IMR-90 (cell line): ENCODE data around the gene INPP4A. TPM values are rescaled to one million over a fixed set of nuclear protein-coding genes. Genes with fewer than 3 reads are reported as not detected.
"Not testable (repeated sequence)": the region's sequence is repeated elsewhere in the genome, so short reads cannot be mapped to it uniquely, and the experiment has no call there.

Experiments used
- ATAC-seq: fragments of 200-7000 bp; cut with Tn5 transposase; 2 replicates; pipeline ENCODE4 v1.9.1; 2020; ENCODE audit warnings: low read depth, mild to moderate bottlenecking, moderate library complexity
- BruUV-seq: library from RNA; stranded (reverse); fragments of 400-500 nt; replicated peaks from 2 replicates; lab custom pipeline; 2021; lab: Mats Ljungman, UMichigan
- CTCF ChIA-PET: fragments of 300-600 bp; formaldehyde crosslinking; extraction: SDS; loops from one replicate; lab custom pipeline; 2021; ENCODE audit warnings: antibody characterized with exemption; lab: Yijun Ruan, JAX
- POLR2A ChIA-PET: fragments of 300-600 bp; sonication (Branson Sonifier 250); formaldehyde crosslinking; loops from one replicate; lab custom pipeline; 2022; ENCODE audit warnings: antibody characterized with exemption; ENCODE audit not compliant: unreplicated experiment; lab: Charles Lee
- DNase-seq: peaks from one replicate; pipeline ENCODE4 v3.0.0; 2013
- H2AFZ ChIP-seq: replicated peaks from 2 replicates; pipeline ENCODE3; 2013; ENCODE audit warnings: low read length, mild to moderate bottlenecking; ENCODE audit not compliant: poor library complexity
- H2AK5ac ChIP-seq: 2 replicates; pipeline ENCODE4 v1.6.1; 2013; ENCODE audit warnings: low read depth, low read length, inconsistent platforms
- H2AK9ac ChIP-seq: replicated peaks from 2 replicates; pipeline ENCODE3; 2013; ENCODE audit warnings: mild to moderate bottlenecking, low read depth, low read length, moderate library complexity; ENCODE audit not compliant: poor library complexity
- H2BK120ac ChIP-seq: 2 replicates; pipeline ENCODE4 v1.6.1; 2013; ENCODE audit warnings: low read depth, low read length, inconsistent platforms
- H2BK15ac ChIP-seq: 3 replicates; pipeline ENCODE4 v1.6.1; 2013; ENCODE audit warnings: low read depth, low read length, inconsistent platforms
- H2BK20ac ChIP-seq: 2 replicates; pipeline ENCODE4 v1.6.1; 2013; ENCODE audit warnings: low read depth, mild to moderate bottlenecking, inconsistent platforms, low read length, moderate library complexity
- H2BK5ac ChIP-seq: 2 replicates; pipeline ENCODE4 v1.6.1; 2013; ENCODE audit warnings: mild to moderate bottlenecking, low read depth, low read length, inconsistent platforms; ENCODE audit not compliant: poor library complexity, severe bottlenecking
- H3K14ac ChIP-seq: replicated peaks from 2 replicates; pipeline ENCODE4 v1.6.1; 2013; ENCODE audit warnings: low read depth, low read length, inconsistent platforms
- H3K18ac ChIP-seq: 2 replicates; pipeline ENCODE4 v1.6.1; 2013; ENCODE audit warnings: low read depth, low read length, control low read depth
- H3K23ac ChIP-seq: 2 replicates; pipeline ENCODE4 v1.6.1; 2013; ENCODE audit warnings: low read depth, low read length, inconsistent platforms
- H3K27ac ChIP-seq: 2 replicates; pipeline ENCODE4 v1.5.1; 2013; ENCODE audit warnings: mild to moderate bottlenecking, control low read depth, low read length; ENCODE audit not compliant: insufficient read depth
- H3K27me3 ChIP-seq: 2 replicates; pipeline ENCODE4 v1.6.1; 2013; ENCODE audit warnings: low read length; ENCODE audit not compliant: control insufficient read depth, insufficient read depth
- H3K36me3 ChIP-seq: 2 replicates; pipeline ENCODE4 v1.6.1; 2013; ENCODE audit warnings: low read length, mixed read lengths; ENCODE audit not compliant: control insufficient read depth, insufficient read depth
- H3K4ac ChIP-seq: 2 replicates; pipeline ENCODE4 v1.6.1; 2013; ENCODE audit warnings: low read depth, low read length, inconsistent platforms
- H3K4me1 ChIP-seq: 2 replicates; pipeline ENCODE4 v1.6.1; 2013; ENCODE audit warnings: low read length, mixed read lengths; ENCODE audit not compliant: control insufficient read depth, insufficient read depth
- H3K4me2 ChIP-seq: 2 replicates; pipeline ENCODE4 v1.6.1; 2013; ENCODE audit warnings: low read depth, mild to moderate bottlenecking, control low read depth, low read length, moderate library complexity
- H3K4me3 ChIP-seq: 2 replicates; pipeline ENCODE4 v1.5.1; 2013; ENCODE audit warnings: low read depth, mild to moderate bottlenecking, control low read depth, low read length, moderate library complexity; ENCODE audit not compliant: insufficient read depth
- H3K56ac ChIP-seq: 2 replicates; pipeline ENCODE4 v1.6.1; 2013; ENCODE audit warnings: low read length, inconsistent platforms; ENCODE audit not compliant: insufficient read depth; ENCODE audit errors: extremely low read depth
- H3K79me1 ChIP-seq, 2 experiments: 2 replicates each; pipeline ENCODE4 v1.6.1; 2013; ENCODE audit warnings: low read length in 2 of 2, inconsistent platforms in 1 of 2, low read depth in 1 of 2
- H3K9ac ChIP-seq: 2 replicates; pipeline ENCODE4 v1.6.1; 2013; ENCODE audit warnings: low read depth, low read length, control low read depth
- H3K9me1 ChIP-seq: 2 replicates; pipeline ENCODE4 v1.6.1; 2013; ENCODE audit warnings: low read length, inconsistent platforms; ENCODE audit not compliant: insufficient read depth
- H3K9me3 ChIP-seq: 2 replicates; pipeline ENCODE4 v1.6.1; 2013; ENCODE audit warnings: low read length; ENCODE audit not compliant: control insufficient read depth, insufficient read depth
- H4K20me1 ChIP-seq: 2 replicates; pipeline ENCODE4 v1.6.1; 2013; ENCODE audit warnings: low read length, inconsistent platforms; ENCODE audit not compliant: insufficient read depth
- H4K5ac ChIP-seq: 2 replicates; pipeline ENCODE4 v1.6.1; 2013; ENCODE audit warnings: mild to moderate bottlenecking, low read depth, low read length, control low read depth
- H4K8ac ChIP-seq, 2 experiments: 2 replicates each; pipeline ENCODE4 v1.6.1; 2013; ENCODE audit warnings: low read depth in 2 of 2, low read length in 2 of 2, control low read depth in 1 of 2, inconsistent platforms in 1 of 2
- H4K91ac ChIP-seq: 2 replicates; pipeline ENCODE4 v1.6.1; 2013; ENCODE audit warnings: low read depth, low read length, inconsistent platforms; ENCODE audit not compliant: insufficient read depth
- FOS ChIP-seq: fragments of 150-350 bp; IDR thresholded peaks from 2 replicates; pipeline ENCODE4 v1.6.1; 2016; ENCODE audit warnings: low read depth, low read length
- MAFK ChIP-seq: IDR thresholded peaks from 2 replicates; pipeline ENCODE4 v1.6.1; 2012; ENCODE audit warnings: low read depth, low read length, improper control_type of control experiment
- MAZ ChIP-seq: IDR thresholded peaks from 2 replicates; pipeline ENCODE4 v1.6.1; 2012; ENCODE audit warnings: low read depth, mild to moderate bottlenecking, low read length, improper control_type of control experiment, moderate library complexity, borderline replicate concordance
- MXI1 ChIP-seq: IDR thresholded peaks from 2 replicates; pipeline ENCODE4 v1.6.1; 2012; ENCODE audit warnings: low read depth, mild to moderate bottlenecking, low read length, moderate library complexity, borderline replicate concordance
- SMC3 ChIP-seq: fragments of 150-350 bp; IDR thresholded peaks from 2 replicates; pipeline ENCODE4 v1.6.1; 2016; ENCODE audit warnings: low read depth, mild to moderate bottlenecking, antibody characterized with exemption, low read length, moderate library complexity
- WGBS, 2 experiments: methylation state at CpG; one replicate each; pipeline versions ENCODE4 v1.1.5 to v1.1.7; 2013; ENCODE audit warnings: missing lambda C conversion rate in 2 of 2; ENCODE audit not compliant: insufficient read length in 1 of 2; ENCODE audit errors: extremely low coverage in 2 of 2; 5-methylcytosine and 5-hydroxymethylcytosine counted together
- dilution Hi-C: fragments of 300-500 bp; cut with HindIII; formaldehyde crosslinking; loops from one replicate; pipeline ENCODE4 v1.14.3; 2018; ENCODE audit warnings: low sequenced_read_pairs; ENCODE audit not compliant: unreplicated experiment
- in situ Hi-C: fragments of 300-500 bp; cut with MboI; formaldehyde crosslinking; loops from 3 replicates; pipeline ENCODE4 v1.14.3; 2019; ENCODE audit warnings: low sequenced_read_pairs, inconsistent platforms, mixed read lengths
- intact Hi-C: fragments of 100-400 bp; cut with micrococcal nuclease; formaldehyde crosslinking; loops from 2 replicates; pipeline ENCODE4 v1.10.0; 2022
- polyA plus RNA-seq, 3 experiments: library from polyadenylated mRNA; depleted of rRNA; stranded (reverse); fragments of >200 nt; gene quantifications; 2 replicates each; pipeline ENCODE4 v1.2.3, GENCODE V29; 2012; ENCODE audit warnings: low replicate concordance in 1 of 3
- total RNA-seq: library from RNA; depleted of rRNA; stranded (reverse); fragments of >200 nt; gene quantifications from 2 replicates; pipeline ENCODE4 v1.2.3, GENCODE V29; 2012
- TF ChIP-seq, protein P1 (sequence below): conservative IDR thresholded peaks from 2 replicates; pipeline ENCODE4 v1.5.1; 2012; ENCODE audit warnings: mild to moderate bottlenecking, low read depth, low read length, improper control_type of control experiment

INPP4A gene
- total and polyA plus RNA-seq, 2 of the 4 experiments (the other 2 are of a cell fraction), result 14.5 to 27.1 TPM

- Histone ChIP-seq H4K20me1 (no peaks in the 10 kb centered on the region), H3K4me3 (no peak overlapping the region), H2BK15ac (no peak overlapping the region), H2BK20ac (no peak overlapping the region), H4K5ac (no peak overlapping the region), H4K8ac (no peak overlapping the region), H3K9me1 (peaks cover 10% of the 10 kb centered on the region), H3K9me3 (no peaks in the 10 kb centered on the region), H3K14ac (no peak overlapping the region), H3K18ac (no peak overlapping the region), H2BK5ac (no peak overlapping the region), H2AFZ (no peak overlapping the region), H3K4ac (no peak overlapping the region), H3K23ac (no peak overlapping the region), H3K27ac (no peak overlapping the region), H3K36me3 (peaks cover 8% of the 10 kb centered on the region), H3K56ac (no peak overlapping the region), H3K27me3 (no peaks in the 10 kb centered on the region), H2AK9ac (no peak overlapping the region), H3K4me2 (no peak overlapping the region), H2BK120ac (no peak overlapping the region), H3K9ac (no peak overlapping the region), H3K79me1 (0 out of 4 replicates have a peak, but pooled peaks cover 0 to 2% of the 10 kb centered on the region in 2 experiments), H3K4me1 (no peaks in the 10 kb centered on the region), H2AK5ac (no peak overlapping the region), H4K91ac (no peak overlapping the region)
- ChIA-PET CTCF (no interaction called here), POLR2A (no interaction called here)
- in situ Hi-C loops (no loop called here), intact Hi-C loops (no loop called here), dilution Hi-C loops (no loop called here)
- no TSS peak for BruUV-seq
- DNase-seq (no peak), ATAC-seq (no peak)
- TF ChIP-seq MAZ (no peak), MXI1 (no peak), MAFK (no peak), SMC3 (no peak), FOS (no peak)
- TF ChIP-seq, protein P1, sequence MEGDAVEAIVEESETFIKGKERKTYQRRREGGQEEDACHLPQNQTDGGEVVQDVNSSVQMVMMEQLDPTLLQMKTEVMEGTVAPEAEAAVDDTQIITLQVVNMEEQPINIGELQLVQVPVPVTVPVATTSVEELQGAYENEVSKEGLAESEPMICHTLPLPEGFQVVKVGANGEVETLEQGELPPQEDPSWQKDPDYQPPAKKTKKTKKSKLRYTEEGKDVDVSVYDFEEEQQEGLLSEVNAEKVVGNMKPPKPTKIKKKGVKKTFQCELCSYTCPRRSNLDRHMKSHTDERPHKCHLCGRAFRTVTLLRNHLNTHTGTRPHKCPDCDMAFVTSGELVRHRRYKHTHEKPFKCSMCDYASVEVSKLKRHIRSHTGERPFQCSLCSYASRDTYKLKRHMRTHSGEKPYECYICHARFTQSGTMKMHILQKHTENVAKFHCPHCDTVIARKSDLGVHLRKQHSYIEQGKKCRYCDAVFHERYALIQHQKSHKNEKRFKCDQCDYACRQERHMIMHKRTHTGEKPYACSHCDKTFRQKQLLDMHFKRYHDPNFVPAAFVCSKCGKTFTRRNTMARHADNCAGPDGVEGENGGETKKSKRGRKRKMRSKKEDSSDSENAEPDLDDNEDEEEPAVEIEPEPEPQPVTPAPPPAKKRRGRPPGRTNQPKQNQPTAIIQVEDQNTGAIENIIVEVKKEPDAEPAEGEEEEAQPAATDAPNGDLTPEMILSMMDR, result no peak
- 92% methylated on average over 2 of the region's 8 CpGs; no CpG with 5 or more reads in 1 of the 2 experiments for WGBS, 2 experiments
Measured at GRCh38 chr2:98592565-98592964, 147.9 kb downstream of the INPP4A start.

DNA sequence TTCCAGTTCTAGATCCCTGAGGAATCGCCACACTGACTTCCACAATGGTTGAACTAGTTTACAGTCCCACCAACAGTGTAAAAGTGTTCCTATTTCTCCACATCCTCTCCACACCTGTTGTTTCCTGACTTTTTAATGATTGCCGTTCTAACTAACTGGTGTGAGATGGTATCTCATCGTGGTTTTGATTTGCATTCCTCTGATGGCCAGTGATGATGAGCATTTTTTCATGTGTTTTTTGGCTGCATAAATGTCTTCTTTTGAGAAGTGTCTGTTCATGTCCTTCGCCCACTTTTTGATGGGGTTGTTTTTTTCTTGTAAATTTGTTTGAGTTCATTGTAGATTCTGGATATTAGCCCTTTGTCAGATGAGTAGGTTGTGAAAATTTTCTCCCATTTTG lies 150.0 kb downstream of the INPP4A start:
- H3K4me3 ChIP-seq, dilution Hi-C loops, H3K23ac ChIP-seq, H3K14ac ChIP-seq, H2AK5ac ChIP-seq, H3K27ac ChIP-seq, H3K9me1 ChIP-seq, H3K79me1 ChIP-seq, CTCF ChIA-PET, H3K9ac ChIP-seq, H3K9me3 ChIP-seq, H2BK120ac ChIP-seq, H4K8ac ChIP-seq, H2BK15ac ChIP-seq, H2BK5ac ChIP-seq, H2BK20ac ChIP-seq, H2AK9ac ChIP-seq, ATAC-seq, H4K91ac ChIP-seq, H3K4me2 ChIP-seq, in situ Hi-C loops, H4K20me1 ChIP-seq, DNase-seq, H4K5ac ChIP-seq, intact Hi-C loops, H3K56ac ChIP-seq, H3K4me1 ChIP-seq, H3K27me3 ChIP-seq, H2AFZ ChIP-seq, BruUV-seq, H3K4ac ChIP-seq, H3K18ac ChIP-seq, POLR2A ChIA-PET: not testable (repeated sequence)
- no CpG with 5 or more reads among the region's 4 CpGs for WGBS, 2 experiments
- peaks cover 11% of the 10 kb centered on the region for H3K36me3 ChIP-seq
